WTC11 (cell line): ENCODE results near the gene CNN1. TPM values are rescaled to one million over a fixed set of nuclear protein-coding genes. Genes with fewer than 3 reads are reported as not detected.

Source experiments
- ATAC-seq: fragments of 200-7000 bp; cut with Tn5 transposase; 2 replicates; pipeline ENCODE4 v1.10.0; 2021; ENCODE audit warnings: mild to moderate bottlenecking, moderate library complexity
- CTCF ChIA-PET: fragments of 300-600 bp; sonication (Branson Sonifier 250); formaldehyde crosslinking; loops from one replicate; lab custom pipeline; 2021; ENCODE audit warnings: antibody characterized with exemption; lab: Charles Lee
- POLR2A ChIA-PET: fragments of 350-600 bp; sonication (Branson Sonifier 250); formaldehyde crosslinking; loops from one replicate; lab custom pipeline; 2021; ENCODE audit warnings: antibody characterized with exemption; lab: Charles Lee
- DNase-seq: peaks from one replicate; pipeline ENCODE4 v3.0.0; 2021; ENCODE audit warnings: low spot score
- H3K27ac Mint-ChIP-seq: 2 replicates; pipeline ENCODE4 v1.8.0; 2021; ENCODE audit warnings: mixed read lengths
- H3K27me3 Mint-ChIP-seq: 2 replicates; pipeline ENCODE4 v1.8.0; 2021; ENCODE audit warnings: low read depth, mild to moderate bottlenecking, moderate library complexity, mixed read lengths
- H3K36me3 Mint-ChIP-seq: 2 replicates; pipeline ENCODE4 v1.8.0; 2021; ENCODE audit warnings: mixed read lengths
- H3K4me1 Mint-ChIP-seq: 2 replicates; pipeline ENCODE4 v1.8.0; 2022; ENCODE audit warnings: mixed read lengths
- H3K4me3 Mint-ChIP-seq: 2 replicates; pipeline ENCODE4 v1.8.0; 2021; ENCODE audit warnings: mild to moderate bottlenecking, moderate library complexity, mixed read lengths
- H3K9me3 Mint-ChIP-seq: 2 replicates; pipeline ENCODE4 v1.8.0; 2021; ENCODE audit warnings: mixed read lengths
- CBFB ChIP-seq: sonication (generic); formaldehyde crosslinking; IDR thresholded peaks from 2 replicates; pipeline ENCODE4 v1.8.1; 2022; ENCODE audit warnings: mild to moderate bottlenecking, low read depth, missing genetic modification reagents
- ELF4 ChIP-seq: sonication (generic); formaldehyde crosslinking; IDR thresholded peaks from 2 replicates; pipeline ENCODE4 v1.8.1; 2022; ENCODE audit warnings: low read depth, mild to moderate bottlenecking, moderate library complexity, missing genetic modification reagents
- ETV6 ChIP-seq: sonication (generic); formaldehyde crosslinking; IDR thresholded peaks from 2 replicates; pipeline ENCODE4 v1.8.1; 2022; ENCODE audit warnings: mild to moderate bottlenecking, missing genetic modification reagents
- FOXK1 ChIP-seq: sonication (generic); formaldehyde crosslinking; IDR thresholded peaks from 2 replicates; pipeline ENCODE4 v1.8.0; 2022; ENCODE audit warnings: mild to moderate bottlenecking, moderate library complexity, missing genetic modification reagents
- FOXP1 ChIP-seq: sonication (generic); formaldehyde crosslinking; IDR thresholded peaks from 2 replicates; pipeline ENCODE4 v1.8.0; 2022; ENCODE audit warnings: missing genetic modification reagents, mild to moderate bottlenecking, moderate library complexity, borderline replicate concordance
- JUN ChIP-seq: sonication (generic); formaldehyde crosslinking; IDR thresholded peaks from 2 replicates; pipeline ENCODE4 v1.8.0; 2023; ENCODE audit warnings: mild to moderate bottlenecking, missing genetic modification reagents
- KAT7 ChIP-seq: sonication (generic); formaldehyde crosslinking; IDR thresholded peaks from 2 replicates; pipeline ENCODE4 v1.8.1; 2023; ENCODE audit warnings: missing genetic modification reagents, mild to moderate bottlenecking, borderline replicate concordance
- NR1H2 ChIP-seq: sonication (generic); formaldehyde crosslinking; IDR thresholded peaks from 2 replicates; pipeline ENCODE4 v1.9.0; 2021; ENCODE audit warnings: mild to moderate bottlenecking, moderate library complexity, missing genetic modification reagents
- SMAD3 ChIP-seq: sonication (generic); formaldehyde crosslinking; IDR thresholded peaks from 2 replicates; pipeline ENCODE4 v1.8.0; 2022; ENCODE audit warnings: missing genetic modification reagents, mild to moderate bottlenecking, borderline replicate concordance
- SOX15 ChIP-seq: fragments of 250-450 bp; sonication (Bioruptor Pico); IDR thresholded peaks from 2 replicates; pipeline ENCODE4 v1.9.0; 2021; ENCODE audit warnings: mild to moderate bottlenecking
- SP1 ChIP-seq: sonication (generic); formaldehyde crosslinking; conservative IDR thresholded peaks from 2 replicates; pipeline ENCODE4 v1.8.1; 2022; ENCODE audit warnings: missing genetic modification reagents
- STAT6 ChIP-seq: sonication (generic); formaldehyde crosslinking; conservative IDR thresholded peaks from 2 replicates; pipeline ENCODE4 v1.8.1; 2023; ENCODE audit warnings: mild to moderate bottlenecking, low read depth, missing genetic modification reagents, moderate library complexity
- TEAD1 ChIP-seq: sonication (generic); formaldehyde crosslinking; IDR thresholded peaks from 2 replicates; pipeline ENCODE4 v1.8.0; 2022; ENCODE audit warnings: mild to moderate bottlenecking, missing genetic modification reagents
- USF1 ChIP-seq: sonication (generic); formaldehyde crosslinking; IDR thresholded peaks from 2 replicates; pipeline ENCODE4 v1.8.0; 2022; ENCODE audit warnings: mild to moderate bottlenecking, missing genetic modification reagents
- ZNF121 ChIP-seq: sonication (generic); formaldehyde crosslinking; IDR thresholded peaks from 2 replicates; pipeline ENCODE4 v1.8.0; 2023; ENCODE audit warnings: missing genetic modification reagents
- ZNF423 ChIP-seq: fragments of 250-450 bp; sonication (Bioruptor Pico); IDR thresholded peaks from 2 replicates; pipeline ENCODE4 v2.1.2; 2022; ENCODE audit warnings: mild to moderate bottlenecking, moderate library complexity
- ZNF512 ChIP-seq: sonication (generic); formaldehyde crosslinking; IDR thresholded peaks from 2 replicates; pipeline ENCODE4 v1.8.1; 2022; ENCODE audit warnings: missing genetic modification reagents, borderline replicate concordance
- ZNF532 ChIP-seq: fragments of 250-450 bp; sonication (Bioruptor Pico); IDR thresholded peaks from 2 replicates; pipeline ENCODE4 v1.9.0; 2021; ENCODE audit warnings: mild to moderate bottlenecking, borderline replicate concordance
- total RNA-seq: library from RNA; stranded (reverse); gene quantifications from 3 replicates; pipeline ENCODE4 v1.2.3, GENCODE V29; 2021
- TF ChIP-seq, protein P1 (sequence below): sonication (generic); formaldehyde crosslinking; IDR thresholded peaks from 2 replicates; pipeline ENCODE4 v1.8.0; 2022; ENCODE audit warnings: mild to moderate bottlenecking, missing genetic modification reagents
- TF ChIP-seq, protein P2 (sequence below): fragments of 250-450 bp; sonication (Bioruptor Pico); IDR thresholded peaks from 2 replicates; pipeline ENCODE4 v1.9.0; 2021; ENCODE audit warnings: mild to moderate bottlenecking
- TF ChIP-seq, protein P3 (sequence below): sonication (generic); formaldehyde crosslinking; IDR thresholded peaks from 2 replicates; pipeline ENCODE4 v1.8.0; 2023; ENCODE audit warnings: missing genetic modification reagents

Gene CNN1
- total RNA-seq, 1 experiment from 2014 or later = 16.0 TPM

- TF ChIP-seq STAT6 (CRISPR knock-in tag) (no peak), USF1 (CRISPR knock-in tag) (no peak), ZNF423 (CRISPR knock-in tag) (no peak), SMAD3 (CRISPR knock-in tag) (no peak), KAT7 (CRISPR knock-in tag) (0 out of 2 replicates have a peak, but pooled peaks have one; percentile 62), ZNF532 (CRISPR knock-in tag) (no peak), NR1H2 (no peak), ZNF121 (no peak), ELF4 (no peak), SP1 (CRISPR knock-in tag) (peak; percentile 77), SOX15 (CRISPR knock-in tag) (no peak)
- TF ChIP-seq, protein P1, sequence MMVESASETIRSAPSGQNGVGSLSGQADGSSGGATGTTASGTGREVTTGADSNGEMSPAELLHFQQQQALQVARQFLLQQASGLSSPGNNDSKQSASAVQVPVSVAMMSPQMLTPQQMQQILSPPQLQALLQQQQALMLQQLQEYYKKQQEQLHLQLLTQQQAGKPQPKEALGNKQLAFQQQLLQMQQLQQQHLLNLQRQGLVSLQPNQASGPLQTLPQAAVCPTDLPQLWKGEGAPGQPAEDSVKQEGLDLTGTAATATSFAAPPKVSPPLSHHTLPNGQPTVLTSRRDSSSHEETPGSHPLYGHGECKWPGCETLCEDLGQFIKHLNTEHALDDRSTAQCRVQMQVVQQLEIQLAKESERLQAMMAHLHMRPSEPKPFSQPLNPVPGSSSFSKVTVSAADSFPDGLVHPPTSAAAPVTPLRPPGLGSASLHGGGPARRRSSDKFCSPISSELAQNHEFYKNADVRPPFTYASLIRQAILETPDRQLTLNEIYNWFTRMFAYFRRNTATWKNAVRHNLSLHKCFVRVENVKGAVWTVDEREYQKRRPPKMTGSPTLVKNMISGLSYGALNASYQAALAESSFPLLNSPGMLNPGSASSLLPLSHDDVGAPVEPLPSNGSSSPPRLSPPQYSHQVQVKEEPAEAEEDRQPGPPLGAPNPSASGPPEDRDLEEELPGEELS (CRISPR knock-in tag) = 0 out of 2 replicates have a peak, but pooled peaks have one; percentile 32
- TF ChIP-seq, protein P2, sequence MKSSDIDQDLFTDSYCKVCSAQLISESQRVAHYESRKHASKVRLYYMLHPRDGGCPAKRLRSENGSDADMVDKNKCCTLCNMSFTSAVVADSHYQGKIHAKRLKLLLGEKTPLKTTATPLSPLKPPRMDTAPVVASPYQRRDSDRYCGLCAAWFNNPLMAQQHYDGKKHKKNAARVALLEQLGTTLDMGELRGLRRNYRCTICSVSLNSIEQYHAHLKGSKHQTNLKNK (CRISPR knock-in tag) = no peak
These were observed 9.9 kb upstream of the CNN1 start, which contains the start of gene ECSIT (continued) for GRCh38 chr19:11528551-11529341.

DNA sequence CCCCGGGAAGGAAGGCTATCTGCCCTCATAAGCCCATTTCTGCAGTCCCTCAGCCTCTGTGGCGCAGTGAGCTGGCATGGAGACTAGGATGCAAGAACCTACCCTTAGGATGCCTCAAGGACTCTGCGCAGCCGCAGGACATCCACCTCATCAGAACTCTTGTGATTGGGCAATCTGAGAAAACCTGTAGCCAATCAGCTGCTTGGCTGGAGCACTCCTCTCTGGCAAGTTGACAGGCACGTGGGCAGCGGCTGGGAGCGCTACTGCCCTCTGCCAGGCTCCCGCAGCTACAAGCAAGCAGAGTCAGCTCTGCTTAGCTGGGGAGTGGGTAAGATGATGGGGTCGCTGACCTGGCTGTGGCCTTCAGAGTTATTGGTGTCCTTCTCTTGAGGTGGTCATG is 8.2 kb upstream of the CNN1 start:
- H3K27ac Mint-ChIP-seq = no peak overlapping the region
- H3K9me3 Mint-ChIP-seq = no peaks in the 10 kb centered on the region
- ChIA-PET CTCF (interaction anchor here (0.6 to 1.4 kb wide), 12 partner anchors 8 to 267 kb away, joined by 3 to 10 read pairs (median 5); partner anchors contain the start of genes CNN1, RGL3 and SWSAP1), POLR2A (interaction anchor here (0.6 to 1.3 kb wide), 4 partner anchors 8 to 148 kb away, joined by 3 to 6 read pairs (median 6); partner anchors contain the start of genes CNN1 and ELOF1)
- no peaks in the 10 kb centered on the region for H3K36me3 Mint-ChIP-seq
- peaks cover 35% of the 10 kb centered on the region for H3K27me3 Mint-ChIP-seq
- peak; percentile 81 for DNase-seq
- H3K4me3 Mint-ChIP-seq = no peak overlapping the region
- H3K4me1 Mint-ChIP-seq = peaks cover 9% of the 10 kb centered on the region
- peak; percentile 65 for ATAC-seq
- TF ChIP-seq JUN (CRISPR knock-in tag) (no peak), ETV6 (CRISPR knock-in tag) (peak; percentile 62; the same call in 1 of the 2 replicates), FOXK1 (peak; percentile 52; the same call in 1 of the 2 replicates), TEAD1 (CRISPR knock-in tag) (0 out of 2 replicates have a peak, but pooled peaks have one; percentile 33), CBFB (CRISPR knock-in tag) (no peak), SP1 (CRISPR knock-in tag) (peak; percentile 51), ZNF512 (CRISPR knock-in tag) (no peak), FOXP1 (CRISPR knock-in tag) (no peak)
- TF ChIP-seq, protein P3, sequence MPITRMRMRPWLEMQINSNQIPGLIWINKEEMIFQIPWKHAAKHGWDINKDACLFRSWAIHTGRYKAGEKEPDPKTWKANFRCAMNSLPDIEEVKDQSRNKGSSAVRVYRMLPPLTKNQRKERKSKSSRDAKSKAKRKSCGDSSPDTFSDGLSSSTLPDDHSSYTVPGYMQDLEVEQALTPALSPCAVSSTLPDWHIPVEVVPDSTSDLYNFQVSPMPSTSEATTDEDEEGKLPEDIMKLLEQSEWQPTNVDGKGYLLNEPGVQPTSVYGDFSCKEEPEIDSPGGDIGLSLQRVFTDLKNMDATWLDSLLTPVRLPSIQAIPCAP (CRISPR knock-in tag) = no peak
